Measurements from ENCODE around the gene MAN2B2. TPM values are rescaled to one million over a fixed set of nuclear protein-coding genes. Genes with fewer than 3 reads are reported as not detected.

Gene MAN2B2
- total RNA-seq, 1 donor from 2014 or later, result 32.2 TPM

DNA sequence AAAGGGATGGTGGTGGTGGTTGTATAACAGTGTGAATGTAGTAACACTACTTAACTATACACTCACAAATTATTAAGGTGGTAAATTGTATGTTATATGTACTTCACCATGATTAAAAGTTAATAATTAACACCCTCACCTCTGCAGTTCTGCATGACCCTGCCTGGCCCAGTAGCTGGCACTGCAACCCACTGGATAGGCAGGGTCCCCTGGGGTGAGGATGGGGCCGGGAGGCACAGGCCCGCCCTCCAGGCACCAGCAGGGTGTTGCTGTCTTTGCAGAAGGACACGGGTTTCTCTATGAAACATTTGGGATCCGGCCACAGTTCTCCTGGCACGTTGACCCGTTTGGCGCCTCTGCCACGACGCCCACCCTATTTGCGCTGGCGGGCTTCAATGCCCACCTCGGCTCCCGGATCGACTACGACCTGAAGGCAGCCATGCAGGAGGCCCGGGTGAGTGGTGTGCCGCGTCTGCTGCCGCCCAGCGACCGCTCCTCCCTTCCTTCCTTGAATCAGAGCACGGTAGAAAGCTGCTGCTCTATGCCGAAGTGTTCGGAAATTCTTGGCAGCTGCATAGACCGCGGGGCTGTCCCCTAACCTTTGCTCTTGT, 11.8 kb downstream of the MAN2B2 start:
- Histone ChIP-seq H3K27me3 (ENCODE audit: insufficient read depth, low read length) (no peaks in the 10 kb centered on the region), H3K9ac (ENCODE audit: low read length) (no peak overlapping the region), H2AFZ (ENCODE audit: low read depth, low read length) (no peak overlapping the region), H3K79me2 (ENCODE audit: insufficient read depth, low read length) (no peaks in the 10 kb centered on the region), H3K9me3 (ENCODE audit: insufficient read depth, low read depth, low read length) (no peaks in the 10 kb centered on the region), H3K4me2 (ENCODE audit: low read length) (no peak overlapping the region), H3K36me3 (ENCODE audit: insufficient read depth, low read length) (no peaks in the 10 kb centered on the region), H3K27ac (ENCODE audit: low read depth, low read length) (no peak overlapping the region), H3K4me1 (ENCODE audit: insufficient read depth, low read length) (no peaks in the 10 kb centered on the region), H4K20me1 (ENCODE audit: insufficient read depth, low read length) (no peaks in the 10 kb centered on the region), H3K4me3 (ENCODE audit: insufficient read depth, low read depth, low read length) (no peak overlapping the region)
- H3K36me3 Mint-ChIP-seq (ENCODE audit: low read depth, unreplicated experiment), result peaks cover 42% of the 10 kb centered on the region
- H3K4me1 Mint-ChIP-seq (ENCODE audit: low read depth, unreplicated experiment), result no peaks in the 10 kb centered on the region
- DNase-seq (ENCODE audit: low read depth) (no peak), FAIRE-seq (no peak)
- no peak overlapping the region for H3K27ac Mint-ChIP-seq (ENCODE audit: unreplicated experiment)
- TF ChIP-seq EZH2 (IDR thresholded peaks at IDR 0.05; ENCODE audit: insufficient read depth, low read length), result no peak
- TF ChIP-seq, protein P1, sequence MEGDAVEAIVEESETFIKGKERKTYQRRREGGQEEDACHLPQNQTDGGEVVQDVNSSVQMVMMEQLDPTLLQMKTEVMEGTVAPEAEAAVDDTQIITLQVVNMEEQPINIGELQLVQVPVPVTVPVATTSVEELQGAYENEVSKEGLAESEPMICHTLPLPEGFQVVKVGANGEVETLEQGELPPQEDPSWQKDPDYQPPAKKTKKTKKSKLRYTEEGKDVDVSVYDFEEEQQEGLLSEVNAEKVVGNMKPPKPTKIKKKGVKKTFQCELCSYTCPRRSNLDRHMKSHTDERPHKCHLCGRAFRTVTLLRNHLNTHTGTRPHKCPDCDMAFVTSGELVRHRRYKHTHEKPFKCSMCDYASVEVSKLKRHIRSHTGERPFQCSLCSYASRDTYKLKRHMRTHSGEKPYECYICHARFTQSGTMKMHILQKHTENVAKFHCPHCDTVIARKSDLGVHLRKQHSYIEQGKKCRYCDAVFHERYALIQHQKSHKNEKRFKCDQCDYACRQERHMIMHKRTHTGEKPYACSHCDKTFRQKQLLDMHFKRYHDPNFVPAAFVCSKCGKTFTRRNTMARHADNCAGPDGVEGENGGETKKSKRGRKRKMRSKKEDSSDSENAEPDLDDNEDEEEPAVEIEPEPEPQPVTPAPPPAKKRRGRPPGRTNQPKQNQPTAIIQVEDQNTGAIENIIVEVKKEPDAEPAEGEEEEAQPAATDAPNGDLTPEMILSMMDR (IDR thresholded peaks at IDR 0.05; ENCODE audit: insufficient read depth, low read depth, low read length), result no peak
- H3K9me3 Mint-ChIP-seq (ENCODE audit: unreplicated experiment), result peaks cover 6% of the 10 kb centered on the region
- no peaks in the 10 kb centered on the region for H3K27me3 Mint-ChIP-seq (ENCODE audit: low read depth, unreplicated experiment)
- H3K4me3 Mint-ChIP-seq (ENCODE audit: unreplicated experiment), result no peak overlapping the region

DNA sequence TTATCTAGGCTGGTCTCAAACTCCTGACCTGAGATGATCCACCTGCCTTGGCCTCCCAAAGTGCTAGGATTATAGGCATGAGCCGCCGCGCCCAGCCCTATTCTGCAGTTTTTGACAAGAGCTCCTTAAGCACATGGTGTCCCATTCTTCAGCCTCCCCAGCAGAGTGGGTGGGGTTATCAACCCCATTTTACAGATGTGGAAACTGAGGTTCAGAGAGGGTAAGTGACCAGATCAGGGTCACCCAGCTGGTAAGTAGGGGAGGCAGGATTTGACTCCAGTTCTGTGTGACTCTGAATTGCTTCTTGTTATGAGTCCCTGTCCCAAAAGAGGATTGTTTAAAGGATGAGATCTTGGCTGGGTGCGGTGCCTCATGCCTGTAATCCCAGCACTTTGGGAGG, 14.5 kb downstream of the MAN2B2 start:
- Histone ChIP-seq H3K4me1 (ENCODE audit: insufficient read depth, low read length) (no peaks in the 10 kb centered on the region), H3K27ac (ENCODE audit: low read depth, low read length) (no peak overlapping the region), H3K4me2 (ENCODE audit: low read length) (no peak overlapping the region), H2AFZ (ENCODE audit: low read depth, low read length) (no peak overlapping the region), H3K79me2 (ENCODE audit: insufficient read depth, low read length) (no peaks in the 10 kb centered on the region), H3K27me3 (ENCODE audit: insufficient read depth, low read length) (no peaks in the 10 kb centered on the region), H3K36me3 (ENCODE audit: insufficient read depth, low read length) (no peaks in the 10 kb centered on the region), H3K9ac (ENCODE audit: low read length) (no peak overlapping the region), H3K9me3 (ENCODE audit: insufficient read depth, low read depth, low read length) (no peaks in the 10 kb centered on the region), H4K20me1 (ENCODE audit: insufficient read depth, low read length) (no peaks in the 10 kb centered on the region), H3K4me3 (ENCODE audit: insufficient read depth, low read depth, low read length) (no peak overlapping the region)
- H3K27ac Mint-ChIP-seq (ENCODE audit: unreplicated experiment), result no peak overlapping the region
- H3K4me1 Mint-ChIP-seq (ENCODE audit: low read depth, unreplicated experiment), result no peaks in the 10 kb centered on the region
- H3K27me3 Mint-ChIP-seq (ENCODE audit: low read depth, unreplicated experiment), result no peaks in the 10 kb centered on the region
- H3K4me3 Mint-ChIP-seq (ENCODE audit: unreplicated experiment), result no peak overlapping the region
- TF ChIP-seq, protein P1 (IDR thresholded peaks at IDR 0.05; ENCODE audit: insufficient read depth, low read depth, low read length), result no peak
- TF ChIP-seq EZH2 (IDR thresholded peaks at IDR 0.05; ENCODE audit: insufficient read depth, low read length), result no peak
- H3K9me3 Mint-ChIP-seq (ENCODE audit: unreplicated experiment), result peaks cover 2% of the 10 kb centered on the region
- peaks cover 31% of the 10 kb centered on the region for H3K36me3 Mint-ChIP-seq (ENCODE audit: low read depth, unreplicated experiment)
- FAIRE-seq (no peak), DNase-seq (ENCODE audit: low read depth) (no peak)

DNA sequence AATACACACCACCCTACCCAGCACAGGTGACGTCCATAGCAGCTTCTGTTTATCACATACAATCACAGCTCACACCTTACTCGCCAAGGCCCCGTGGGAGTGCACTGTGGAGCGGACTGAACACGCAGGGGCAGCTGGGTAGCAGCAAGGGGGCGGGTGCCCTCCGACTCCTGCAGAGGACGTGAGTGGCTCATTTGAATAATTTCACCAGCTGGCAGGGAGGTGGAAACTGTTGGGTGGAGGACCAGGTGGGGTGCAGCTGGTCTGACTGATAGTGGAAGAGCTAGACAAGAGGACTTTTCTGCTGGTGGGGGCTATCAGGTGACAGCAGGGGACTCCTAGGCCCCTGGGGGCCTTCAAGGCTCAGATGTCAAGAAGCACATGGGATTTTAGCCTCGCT, 16.3 kb downstream of the MAN2B2 start:
- H3K36me3 Mint-ChIP-seq (ENCODE audit: low read depth, unreplicated experiment), result peaks cover 23% of the 10 kb centered on the region
- no peak overlapping the region for H3K4me2 ChIP-seq (ENCODE audit: low read length)
- H3K4me1 Mint-ChIP-seq (ENCODE audit: low read depth, unreplicated experiment), result no peaks in the 10 kb centered on the region
- no peak for DNase-seq (ENCODE audit: low read depth)
- H3K9ac ChIP-seq (ENCODE audit: low read length), result no peak overlapping the region
- H3K27me3 ChIP-seq (ENCODE audit: insufficient read depth, low read length), result no peaks in the 10 kb centered on the region
- no peak overlapping the region for H3K27ac Mint-ChIP-seq (ENCODE audit: unreplicated experiment)
- no peak for FAIRE-seq
- no peak overlapping the region for H3K4me3 Mint-ChIP-seq (ENCODE audit: unreplicated experiment)
- no peak overlapping the region for H3K4me3 ChIP-seq (ENCODE audit: insufficient read depth, low read depth, low read length)
- no peak overlapping the region for H2AFZ ChIP-seq (ENCODE audit: low read depth, low read length)
- H3K79me2 ChIP-seq (ENCODE audit: insufficient read depth, low read length), result no peaks in the 10 kb centered on the region
- H3K36me3 ChIP-seq (ENCODE audit: insufficient read depth, low read length), result no peaks in the 10 kb centered on the region
- H3K27ac ChIP-seq (ENCODE audit: low read depth, low read length), result no peak overlapping the region
- H4K20me1 ChIP-seq (ENCODE audit: insufficient read depth, low read length), result no peaks in the 10 kb centered on the region
- H3K27me3 Mint-ChIP-seq (ENCODE audit: low read depth, unreplicated experiment), result no peaks in the 10 kb centered on the region
- no peaks in the 10 kb centered on the region for H3K9me3 Mint-ChIP-seq (ENCODE audit: unreplicated experiment)
- H3K4me1 ChIP-seq (ENCODE audit: insufficient read depth, low read length), result no peaks in the 10 kb centered on the region
- H3K9me3 ChIP-seq (ENCODE audit: insufficient read depth, low read depth, low read length), result no peaks in the 10 kb centered on the region
- TF ChIP-seq, protein P1 (IDR thresholded peaks at IDR 0.05; ENCODE audit: insufficient read depth, low read depth, low read length), result no peak
- TF ChIP-seq EZH2 (IDR thresholded peaks at IDR 0.05; ENCODE audit: insufficient read depth, low read length), result no peak

Data from astrocyte (in vitro differentiated cells and primary cell).